Measurements from ENCODE around the gene TRPM2.

TRPM2 gene

GRCh38 chr21:44397431-44398031 is 44.1 kb downstream of the TRPM2 start:
- Histone ChIP-seq H3K27ac (no peak overlapping the region), H3K4me1 (no peaks in the 10 kb centered on the region), H2AFZ (no peak overlapping the region), H3K9me3 (ENCODE audit: control insufficient read depth, low read length) (no peaks in the 10 kb centered on the region), H3K27me3 (ENCODE audit: control insufficient read depth, insufficient read depth, low read length) (no peaks in the 10 kb centered on the region), H3K9ac (no peak overlapping the region), H3K79me2 (no peaks in the 10 kb centered on the region), H3K36me3 (ENCODE audit: control insufficient read depth, insufficient read depth, low read length) (no peaks in the 10 kb centered on the region), H3K4me3 (ENCODE audit: low read depth, low read length) (no peak overlapping the region), H3K4me2 (ENCODE audit: low read length) (no peak overlapping the region)
- no peak for TF ChIP-seq CTCF (IDR thresholded peaks at IDR 0.05)

GRCh38 chr21:44398499-44398898 is 45.1 kb downstream of the TRPM2 start:
- H3K4me2 ChIP-seq (ENCODE audit: low read length) = no peak overlapping the region
- no peak overlapping the region for H3K27ac ChIP-seq
- no peak for TF ChIP-seq CTCF (IDR thresholded peaks at IDR 0.05)
- H3K36me3 ChIP-seq (ENCODE audit: control insufficient read depth, insufficient read depth, low read length) = no peaks in the 10 kb centered on the region
- no peak overlapping the region for H2AFZ ChIP-seq
- H3K9me3 ChIP-seq (ENCODE audit: control insufficient read depth, low read length) = no peaks in the 10 kb centered on the region
- no peaks in the 10 kb centered on the region for H3K79me2 ChIP-seq
- H3K27me3 ChIP-seq (ENCODE audit: control insufficient read depth, insufficient read depth, low read length) = no peaks in the 10 kb centered on the region
- no peak overlapping the region for H3K9ac ChIP-seq
- H3K4me3 ChIP-seq (ENCODE audit: low read depth, low read length) = no peak overlapping the region
- no peaks in the 10 kb centered on the region for H3K4me1 ChIP-seq

- no peaks in the 10 kb centered on the region for H3K36me3 ChIP-seq (ENCODE audit: control insufficient read depth, insufficient read depth, low read length)
Observed at GRCh38 chr21:44399151-44399954, 45.9 kb downstream of the TRPM2 start.

GRCh38 chr21:44399955-44400790 is 46.8 kb downstream of the TRPM2 start:
- Histone ChIP-seq H3K4me2 (ENCODE audit: low read length) (no peak overlapping the region), H3K9ac (no peak overlapping the region), H3K36me3 (ENCODE audit: control insufficient read depth, insufficient read depth, low read length) (no peaks in the 10 kb centered on the region)

More at GRCh38 chr21:44399151-44399954, 45.9 kb downstream of the TRPM2 start:
- Histone ChIP-seq H3K27me3 (ENCODE audit: control insufficient read depth, insufficient read depth, low read length) (no peaks in the 10 kb centered on the region), H3K4me1 (no peaks in the 10 kb centered on the region), H3K4me2 (ENCODE audit: low read length) (no peak overlapping the region), H2AFZ (no peak overlapping the region), H3K9ac (no peak overlapping the region), H3K4me3 (ENCODE audit: low read depth, low read length) (no peak overlapping the region), H3K27ac (no peak overlapping the region), H3K9me3 (ENCODE audit: control insufficient read depth, low read length) (no peaks in the 10 kb centered on the region), H3K79me2 (no peaks in the 10 kb centered on the region)
- TF ChIP-seq CTCF (IDR thresholded peaks at IDR 0.05) = no peak

More at GRCh38 chr21:44399955-44400790, 46.8 kb downstream of the TRPM2 start:
- Histone ChIP-seq H3K4me1 (no peaks in the 10 kb centered on the region), H3K4me3 (ENCODE audit: low read depth, low read length) (no peak overlapping the region), H3K27me3 (ENCODE audit: control insufficient read depth, insufficient read depth, low read length) (no peaks in the 10 kb centered on the region), H2AFZ (no peak overlapping the region), H3K79me2 (no peaks in the 10 kb centered on the region), H3K9me3 (ENCODE audit: control insufficient read depth, low read length) (no peaks in the 10 kb centered on the region), H3K27ac (no peak overlapping the region)
- no peak for TF ChIP-seq CTCF (IDR thresholded peaks at IDR 0.05)
